ENCODE results near the gene SEZ6L2.
A peak's percentile ranks its signal among the peaks of the same experiment; 100 is the strongest.

DNA sequence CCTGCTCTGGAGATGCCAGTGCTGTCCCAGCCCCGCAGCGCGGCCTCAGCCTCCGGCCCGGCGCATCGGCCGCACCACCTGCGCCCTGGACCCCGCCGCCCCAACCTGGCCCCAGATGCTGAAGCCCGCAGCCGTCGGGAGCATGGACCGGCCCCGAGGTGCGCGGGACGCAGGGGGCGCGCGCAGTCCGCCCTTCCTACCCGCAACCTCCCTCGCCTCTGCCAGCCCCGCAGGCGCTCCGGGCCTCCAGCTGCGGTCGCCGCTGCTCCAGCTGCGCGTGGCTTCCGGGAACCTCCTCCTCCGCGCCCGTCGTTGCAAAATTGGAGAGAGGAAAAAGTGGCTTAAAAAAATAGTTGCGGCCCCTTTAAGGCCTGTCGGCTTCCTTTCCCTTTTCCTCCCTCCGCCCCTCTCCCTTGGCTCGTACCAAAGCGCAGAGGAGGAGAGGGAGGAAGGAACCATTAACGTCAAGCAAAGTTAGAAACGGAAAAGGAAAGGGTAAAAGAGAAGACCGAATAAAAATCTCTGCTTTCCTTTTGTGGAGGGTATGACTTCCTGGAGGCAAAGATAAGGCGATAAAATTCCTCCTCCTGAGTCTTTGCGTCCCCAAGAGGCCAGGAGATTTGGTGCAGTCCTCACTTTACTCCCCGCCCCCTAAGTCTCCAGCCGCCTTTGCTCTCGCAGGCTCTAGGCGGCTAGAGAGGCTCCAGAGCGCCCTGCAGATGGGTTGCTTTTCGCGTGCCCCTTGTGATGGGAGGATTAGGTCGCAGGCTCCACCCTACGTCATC is 36.3 kb downstream of the SEZ6L2 start, which contains the start of gene CDIPT:
- TF ChIP-seq POLR2A (IDR thresholded peaks at IDR 0.05) = no peak
- TF ChIP-seq, protein P1, sequence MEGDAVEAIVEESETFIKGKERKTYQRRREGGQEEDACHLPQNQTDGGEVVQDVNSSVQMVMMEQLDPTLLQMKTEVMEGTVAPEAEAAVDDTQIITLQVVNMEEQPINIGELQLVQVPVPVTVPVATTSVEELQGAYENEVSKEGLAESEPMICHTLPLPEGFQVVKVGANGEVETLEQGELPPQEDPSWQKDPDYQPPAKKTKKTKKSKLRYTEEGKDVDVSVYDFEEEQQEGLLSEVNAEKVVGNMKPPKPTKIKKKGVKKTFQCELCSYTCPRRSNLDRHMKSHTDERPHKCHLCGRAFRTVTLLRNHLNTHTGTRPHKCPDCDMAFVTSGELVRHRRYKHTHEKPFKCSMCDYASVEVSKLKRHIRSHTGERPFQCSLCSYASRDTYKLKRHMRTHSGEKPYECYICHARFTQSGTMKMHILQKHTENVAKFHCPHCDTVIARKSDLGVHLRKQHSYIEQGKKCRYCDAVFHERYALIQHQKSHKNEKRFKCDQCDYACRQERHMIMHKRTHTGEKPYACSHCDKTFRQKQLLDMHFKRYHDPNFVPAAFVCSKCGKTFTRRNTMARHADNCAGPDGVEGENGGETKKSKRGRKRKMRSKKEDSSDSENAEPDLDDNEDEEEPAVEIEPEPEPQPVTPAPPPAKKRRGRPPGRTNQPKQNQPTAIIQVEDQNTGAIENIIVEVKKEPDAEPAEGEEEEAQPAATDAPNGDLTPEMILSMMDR (IDR thresholded peaks at IDR 0.05) = peak in 5 of 6 experiments; percentile 29 to 79 (median 58)

All from thyroid gland (tissue), 4 donors.